Activated CD4-positive, alpha-beta memory T cell treated with anti-CD3 and anti-CD28 coated beads for 36 hours (primary cell): ENCODE measurements around the gene DCP2. TPM values are rescaled to one million over a fixed set of nuclear protein-coding genes. Genes with fewer than 3 reads are reported as not detected.

Source experiments
- CTCF ChIA-PET: fragments of 350-600 bp; sonication (Branson Sonifier 250); formaldehyde crosslinking; loops from one replicate; lab custom pipeline; 2021; ENCODE audit warnings: antibody characterized with exemption, inconsistent platforms; lab: Charles Lee
- POLR2A ChIA-PET: fragments of 350-600 bp; sonication (Branson Sonifier 250); formaldehyde crosslinking; loops from one replicate; lab custom pipeline; 2021; ENCODE audit warnings: antibody characterized with exemption; lab: Charles Lee
- DNase-seq: peaks from one replicate; pipeline ENCODE4 v3.0.0-alpha.2; 2020
- H3K27ac Mint-ChIP-seq: one replicate; pipeline ENCODE4 v1.8.0; 2021; ENCODE audit warnings: mixed read lengths
- H3K27me3 Mint-ChIP-seq: one replicate; pipeline ENCODE4 v1.8.0; 2021; ENCODE audit warnings: mixed read lengths
- H3K36me3 Mint-ChIP-seq: one replicate; pipeline ENCODE4 v1.8.0; 2021; ENCODE audit warnings: mixed read lengths
- H3K4me1 Mint-ChIP-seq: one replicate; pipeline ENCODE4 v1.8.0; 2021; ENCODE audit warnings: low read depth, mixed read lengths
- H3K4me3 Mint-ChIP-seq: one replicate; pipeline ENCODE4 v1.8.0; 2021; ENCODE audit warnings: mild to moderate bottlenecking, mixed read lengths
- H3K9me3 Mint-ChIP-seq: one replicate; pipeline ENCODE4 v1.8.0; 2021; ENCODE audit warnings: mixed read lengths
- intact Hi-C: fragments of 100-400 bp; cut with micrococcal nuclease; formaldehyde crosslinking; loops from one replicate; pipeline ENCODE4 v1.15.1; 2023
- total RNA-seq, 2 experiments: library from RNA; stranded (reverse); gene quantifications; one replicate each; pipeline ENCODE4 v1.2.3, GENCODE V29; 2021

The DCP2 gene
- total RNA-seq, 2 experiments from 2014 or later = 102 TPM

GRCh38 chr5:113061846-113062780 lies 85.5 kb downstream of the DCP2 start:
- DNase-seq = no peak
- POLR2A ChIA-PET = no interaction called here
- Mint-ChIP-seq H3K4me3 (no peak overlapping the region), H3K27me3 (no peaks in the 10 kb centered on the region), H3K4me1 (peaks cover 23% of the 10 kb centered on the region), H3K36me3 (peaks cover 3% of the 10 kb centered on the region), H3K27ac (no peak overlapping the region), H3K9me3 (no peaks in the 10 kb centered on the region)
- CTCF ChIA-PET = interaction anchor here (0.9 kb wide), 1 partner anchor 65 kb away, joined by 3 read pairs; no protein-coding TSS in a partner anchor
- intact Hi-C loops = loop anchor here (1.0 to 2.0 kb wide), 2 partner anchors 11 to 41 kb away; no protein-coding TSS in a partner anchor

GRCh38 chr5:113062869-113063508 lies 86.4 kb downstream of the DCP2 start:
- H3K27me3 Mint-ChIP-seq = no peaks in the 10 kb centered on the region
- H3K4me3 Mint-ChIP-seq = no peak overlapping the region
- peaks cover 23% of the 10 kb centered on the region for H3K4me1 Mint-ChIP-seq
- H3K9me3 Mint-ChIP-seq = no peaks in the 10 kb centered on the region
- CTCF ChIA-PET = interaction anchor here (0.7 to 1.2 kb wide), 2 partner anchors 9 to 543 kb away, joined by 3 read pairs; no protein-coding TSS in a partner anchor
- POLR2A ChIA-PET = interaction anchor here (1.1 to 1.7 kb wide), 2 partner anchors 9 to 12 kb away, joined by 3 to 4 read pairs; no protein-coding TSS in a partner anchor
- H3K27ac Mint-ChIP-seq = no peak overlapping the region
- intact Hi-C loops = loop anchor here (1.0 to 2.0 kb wide), 2 partner anchors 12 to 42 kb away; no protein-coding TSS in a partner anchor
- peaks cover 3% of the 10 kb centered on the region for H3K36me3 Mint-ChIP-seq
- DNase-seq = no peak

GRCh38 chr5:113063927-113064326 lies 87.3 kb downstream of the DCP2 start:
- POLR2A ChIA-PET = interaction anchor here (1.7 kb wide), 1 partner anchor 13 kb away, joined by 4 read pairs; no protein-coding TSS in a partner anchor
- Mint-ChIP-seq H3K27ac (no peak overlapping the region), H3K9me3 (no peaks in the 10 kb centered on the region), H3K4me1 (peaks cover 23% of the 10 kb centered on the region), H3K4me3 (no peak overlapping the region), H3K36me3 (peaks cover 3% of the 10 kb centered on the region), H3K27me3 (no peaks in the 10 kb centered on the region)
- no peak for DNase-seq
- CTCF ChIA-PET = interaction anchor here (0.7 to 1.2 kb wide), 2 partner anchors 10 to 542 kb away, joined by 3 read pairs; no protein-coding TSS in a partner anchor
- intact Hi-C loops = loop anchor here (2.0 kb wide), 1 partner anchor 43 kb away; no protein-coding TSS in a partner anchor

GRCh38 chr5:113064806-113065205 lies 88.2 kb downstream of the DCP2 start:
- no peak for DNase-seq
- H3K36me3 Mint-ChIP-seq = peaks cover 3% of the 10 kb centered on the region
- no peaks in the 10 kb centered on the region for H3K27me3 Mint-ChIP-seq
- H3K9me3 Mint-ChIP-seq = no peaks in the 10 kb centered on the region
- POLR2A ChIA-PET = interaction anchor here (1.7 kb wide), 1 partner anchor 14 kb away, joined by 4 read pairs; no protein-coding TSS in a partner anchor
- CTCF ChIA-PET = no interaction called here
- no peak overlapping the region for H3K27ac Mint-ChIP-seq
- H3K4me3 Mint-ChIP-seq = no peak overlapping the region
- H3K4me1 Mint-ChIP-seq = peaks cover 23% of the 10 kb centered on the region
- intact Hi-C loops = no loop called here

GRCh38 chr5:113065626-113066025 lies 89.0 kb downstream of the DCP2 start:
- Mint-ChIP-seq H3K36me3 (peaks cover 3% of the 10 kb centered on the region), H3K27ac (no peak overlapping the region), H3K4me1 (peaks cover 23% of the 10 kb centered on the region), H3K27me3 (no peaks in the 10 kb centered on the region), H3K9me3 (no peaks in the 10 kb centered on the region), H3K4me3 (no peak overlapping the region)
- intact Hi-C loops = no loop called here
- CTCF ChIA-PET = no interaction called here
- DNase-seq = no peak
- POLR2A ChIA-PET = no interaction called here

- no peak for DNase-seq
- Mint-ChIP-seq H3K9me3 (no peaks in the 10 kb centered on the region), H3K4me1 (peaks cover 10% of the 10 kb centered on the region), H3K27me3 (no peaks in the 10 kb centered on the region), H3K4me3 (no peak overlapping the region), H3K36me3 (peaks cover 3% of the 10 kb centered on the region), H3K27ac (no peak overlapping the region)
- ChIA-PET POLR2A (no interaction called here), CTCF (no interaction called here)
- intact Hi-C loops = no loop called here
Measured at GRCh38 chr5:113067635-113068344, 91.2 kb downstream of the DCP2 start.

GRCh38 chr5:113068559-113068958 lies 92.0 kb downstream of the DCP2 start:
- no peak for DNase-seq
- H3K4me3 Mint-ChIP-seq = no peak overlapping the region
- H3K36me3 Mint-ChIP-seq = peaks cover 3% of the 10 kb centered on the region
- ChIA-PET CTCF (no interaction called here), POLR2A (no interaction called here)
- intact Hi-C loops = no loop called here
- no peak overlapping the region for H3K27ac Mint-ChIP-seq
- H3K9me3 Mint-ChIP-seq = no peaks in the 10 kb centered on the region
- H3K27me3 Mint-ChIP-seq = no peaks in the 10 kb centered on the region
- H3K4me1 Mint-ChIP-seq = peaks cover 5% of the 10 kb centered on the region

Other genes starting within 250 kb of the DCP2 start
- gene APC, start 238.9 kb upstream of the DCP2 start, total RNA-seq = 10 to 100 TPM; 17.3 to 20.1 TPM
- gene SRP19, start 115.5 kb upstream of the DCP2 start, total RNA-seq = 10 to 100 TPM; 49.1 to 51.6 TPM
- 10 to 100 TPM; 64.6 to 67.4 TPM for gene REEP5, start 54.6 kb upstream of the DCP2 start, total RNA-seq